SK-N-SH (cell line): Measurements from ENCODE around the gene G2E3. TPM values are rescaled to one million over a fixed set of nuclear protein-coding genes. Genes with fewer than 3 reads are reported as not detected.

ENCODE experiments used
- CTCF ChIA-PET: fragments of 300-600, 350-600 bp; formaldehyde crosslinking; extraction: SDS; loops from one replicate; lab custom pipeline; 2021; lab: Yijun Ruan, JAX
- POLR2A ChIA-PET: fragments of 350-600 bp; sonication (Branson Sonifier 250); formaldehyde crosslinking; extraction: SDS; loops from one replicate; lab custom pipeline; 2020; ENCODE audit warnings: antibody characterized with exemption, inconsistent platforms; lab: Yijun Ruan, JAX
- DNase-seq: peaks from one replicate; pipeline ENCODE4 v3.0.0; 2012
- H2AFZ ChIP-seq: fragments of 200-600 bp; sonication (generic); 2 replicates; pipeline ENCODE4 v1.8.1; 2016; ENCODE audit warnings: antibody characterized with exemption, mild to moderate bottlenecking, low read depth
- H3F3A ChIP-seq: fragments of 200-600 bp; sonication (generic); replicated peaks from 2 replicates; pipeline ENCODE3; 2016; ENCODE audit warnings: antibody characterized with exemption, mild to moderate bottlenecking; ENCODE audit not compliant: insufficient read depth
- H3K27ac ChIP-seq, 2 experiments: fragments of 200-500 bp in 1 of 2; fragments of 200-600 bp in 1 of 2; sonication (Bioruptor generic) in 1 of 2; sonication (generic), shearing (Covaris generic) in 1 of 2; 2 replicates each; pipeline versions ENCODE4 v1.5.1 to v1.6.1; 2014 to 2016; ENCODE audit warnings: low read depth in 2 of 2, inconsistent platforms in 1 of 2, low read length in 1 of 2, mild to moderate bottlenecking in 1 of 2, mixed read lengths in 1 of 2
- H3K27me3 ChIP-seq: fragments of 200-600 bp; sonication (generic), shearing (Covaris generic); 2 replicates; pipeline ENCODE4 v1.6.1; 2016; ENCODE audit warnings: mixed run types; ENCODE audit not compliant: insufficient read depth
- H3K36me3 ChIP-seq, 2 experiments: fragments of 200-500 bp in 1 of 2; fragments of 200-600 bp in 1 of 2; sonication (Bioruptor generic) in 1 of 2; sonication (generic) in 1 of 2; replicated peaks in 1 of 2; 2 replicates each; pipeline versions ENCODE3 to v1.5.1; 2014 to 2016; ENCODE audit warnings: low read length in 1 of 2, mild to moderate bottlenecking in 1 of 2; ENCODE audit not compliant: insufficient read depth in 2 of 2, control insufficient read depth in 1 of 2
- H3K4me1 ChIP-seq, 2 experiments: fragments of 200-500 bp in 1 of 2; fragments of 200-600 bp in 1 of 2; sonication (Bioruptor generic) in 1 of 2; sonication (generic), shearing (Covaris generic) in 1 of 2; 2 replicates each; pipeline versions ENCODE4 v1.5.1 to v1.6.1; 2014 to 2016; ENCODE audit warnings: low read depth in 1 of 2, low read length in 1 of 2, mixed run types in 1 of 2; ENCODE audit not compliant: insufficient read depth in 2 of 2, control insufficient read depth in 1 of 2
- H3K4me2 ChIP-seq: fragments of 200-600 bp; sonication (generic), shearing (Covaris generic); 2 replicates; pipeline ENCODE4 v1.6.1; 2017; ENCODE audit warnings: mixed run types
- H3K4me3 ChIP-seq, 2 experiments: fragments of 200-500 bp in 1 of 2; fragments of 200-600 bp in 1 of 2; sonication (Bioruptor generic) in 1 of 2; sonication (generic), shearing (Covaris generic) in 1 of 2; 2 replicates each; pipeline versions ENCODE4 v1.5.1 to v1.8.1; 2014 to 2016; ENCODE audit warnings: low read depth in 2 of 2, inconsistent platforms in 1 of 2, low read length in 1 of 2, mild to moderate bottlenecking in 1 of 2, mixed read lengths in 1 of 2, moderate library complexity in 1 of 2
- H3K79me2 ChIP-seq: fragments of 200-600 bp; sonication (generic); 2 replicates; pipeline ENCODE4 v1.8.1; 2017; ENCODE audit warnings: mild to moderate bottlenecking; ENCODE audit not compliant: insufficient read depth
- H3K9ac ChIP-seq: fragments of 200-600 bp; sonication (generic); 2 replicates; pipeline ENCODE4 v1.6.1; 2017; ENCODE audit warnings: mixed run types
- H3K9me2 ChIP-seq: fragments of 200-600 bp; sonication (generic); 2 replicates; pipeline ENCODE4 v1.6.1; 2017; ENCODE audit warnings: mixed run types
- H3K9me3 ChIP-seq: fragments of 200-600 bp; sonication (generic); 2 replicates; pipeline ENCODE4 v1.6.1; 2017; ENCODE audit warnings: mixed run types, mild to moderate bottlenecking, moderate library complexity
- H4K20me1 ChIP-seq: fragments of 200-600 bp; sonication (generic); 2 replicates; pipeline ENCODE4 v1.6.1; 2017; ENCODE audit warnings: mild to moderate bottlenecking, mixed run types; ENCODE audit not compliant: insufficient read depth
- FOSL2 ChIP-seq: IDR thresholded peaks from 2 replicates; pipeline ENCODE4 v1.4.0; 2012; ENCODE audit warnings: low read depth, mild to moderate bottlenecking, moderate library complexity, borderline replicate concordance
- GABPA ChIP-seq: IDR thresholded peaks from 2 replicates; pipeline ENCODE4 v1.4.0; 2012; ENCODE audit warnings: low read depth, mild to moderate bottlenecking
- GATA2 ChIP-seq: sonication (generic); formaldehyde crosslinking; IDR thresholded peaks from 2 replicates; pipeline ENCODE4 v1.5.0; 2020; ENCODE audit warnings: mild to moderate bottlenecking, missing genetic modification reagents
- JUND ChIP-seq: IDR thresholded peaks from 2 replicates; pipeline ENCODE4 v1.4.0; 2012
- MEF2A ChIP-seq: IDR thresholded peaks from 2 replicates; pipeline ENCODE4 v1.4.0; 2012; ENCODE audit warnings: low read depth, borderline replicate concordance
- NFIC ChIP-seq: IDR thresholded peaks from 2 replicates; pipeline ENCODE4 v1.4.0; 2012; ENCODE audit warnings: borderline replicate concordance
- RAD21 ChIP-seq: IDR thresholded peaks from 2 replicates; pipeline ENCODE4 v1.6.1; 2012; ENCODE audit warnings: mild to moderate bottlenecking, low read length
- TEAD4 ChIP-seq: IDR thresholded peaks from 2 replicates; pipeline ENCODE4 v1.4.0; 2012; ENCODE audit warnings: mild to moderate bottlenecking, borderline replicate concordance; ENCODE audit not compliant: insufficient read depth
- YY1 ChIP-seq: IDR thresholded peaks from 2 replicates; pipeline ENCODE4 v1.4.0; 2012; ENCODE audit warnings: low read depth, mild to moderate bottlenecking
- polyA plus RNA-seq, 3 experiments: library from polyadenylated mRNA; depleted of rRNA; stranded (reverse); fragments of >200 nt; gene quantifications; 2 replicates each; pipeline ENCODE4 v1.2.3, GENCODE V29; 2012
- TF ChIP-seq, protein P1 (sequence below): IDR thresholded peaks from 2 replicates; pipeline ENCODE4 v1.4.0; 2012; ENCODE audit warnings: low read depth
- TF ChIP-seq, protein P2 (sequence below): IDR thresholded peaks from 2 replicates; pipeline ENCODE4 v1.4.0; 2012; ENCODE audit warnings: low read depth, borderline replicate concordance
- TF ChIP-seq, protein P3 (sequence below): fragments of 150-350 bp; IDR thresholded peaks from 2 replicates; pipeline ENCODE4 v1.6.1; 2016; ENCODE audit warnings: mild to moderate bottlenecking, low read depth, low read length
- TF ChIP-seq, protein P4 (sequence below): IDR thresholded peaks from 2 replicates; pipeline ENCODE4 v1.4.0; 2012; ENCODE audit warnings: low read depth, borderline replicate concordance

Gene G2E3
- polyA plus RNA-seq, 1 of the 3 experiments (the other 2 are of a cell fraction): 2.9 TPM

DNA sequence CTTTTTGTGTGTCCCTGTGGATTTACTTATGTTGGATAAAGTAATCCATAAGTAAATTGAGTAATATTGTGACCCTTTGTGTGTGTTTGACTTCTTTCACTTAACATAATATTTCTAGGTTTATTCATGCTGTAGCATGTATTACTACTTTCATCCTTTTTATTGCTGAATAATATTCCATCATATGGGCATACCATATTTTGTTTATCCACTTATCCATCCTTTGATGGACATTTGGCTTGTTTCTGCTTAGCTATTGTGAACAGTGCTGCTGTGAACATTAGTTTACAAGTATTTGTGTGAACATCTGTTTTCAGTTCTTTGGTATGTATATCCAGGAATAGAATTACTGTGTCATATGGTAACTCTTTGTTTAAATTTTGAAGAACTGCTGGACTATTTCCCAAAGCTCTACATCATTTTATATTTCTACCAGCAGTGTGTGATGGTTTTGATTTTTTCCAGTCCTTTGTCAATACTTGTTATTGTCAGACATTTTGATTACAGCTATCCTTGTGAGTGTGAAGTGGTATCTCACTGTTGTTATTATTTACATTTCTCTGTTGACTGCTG lies 25.2 kb downstream of the G2E3 start:
- POLR2A ChIA-PET: no interaction called here
- Histone ChIP-seq H3K9ac (no peak overlapping the region), H3K9me3 (peaks cover 4% of the 10 kb centered on the region; the same call in 1 of the 2 replicates), H3K27me3 (no peaks in the 10 kb centered on the region), H3K79me2 (peaks cover 98% of the 10 kb centered on the region), H2AFZ (no peak overlapping the region), H3K9me2 (no peaks in the 10 kb centered on the region), H3K4me2 (no peak overlapping the region), H3K4me3 (no peak overlapping the region), H4K20me1 (peaks cover 21% of the 10 kb centered on the region; the same call in 1 of the 2 replicates), H3K27ac (no peak overlapping the region), H3K36me3 (peaks cover 20 to 26% of the 10 kb centered on the region in 2 experiments), H3F3A (no peaks in the 10 kb centered on the region), H3K4me1 (no peaks in the 10 kb centered on the region; a peak in 3 of 4 replicates)
- DNase-seq: no peak
- no peak for TF ChIP-seq GATA2 (CRISPR knock-in tag)
- TF ChIP-seq, protein P1, sequence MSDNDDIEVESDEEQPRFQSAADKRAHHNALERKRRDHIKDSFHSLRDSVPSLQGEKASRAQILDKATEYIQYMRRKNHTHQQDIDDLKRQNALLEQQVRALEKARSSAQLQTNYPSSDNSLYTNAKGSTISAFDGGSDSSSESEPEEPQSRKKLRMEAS: no peak
- TF ChIP-seq RAD21: no peak
- TF ChIP-seq, protein P2, sequence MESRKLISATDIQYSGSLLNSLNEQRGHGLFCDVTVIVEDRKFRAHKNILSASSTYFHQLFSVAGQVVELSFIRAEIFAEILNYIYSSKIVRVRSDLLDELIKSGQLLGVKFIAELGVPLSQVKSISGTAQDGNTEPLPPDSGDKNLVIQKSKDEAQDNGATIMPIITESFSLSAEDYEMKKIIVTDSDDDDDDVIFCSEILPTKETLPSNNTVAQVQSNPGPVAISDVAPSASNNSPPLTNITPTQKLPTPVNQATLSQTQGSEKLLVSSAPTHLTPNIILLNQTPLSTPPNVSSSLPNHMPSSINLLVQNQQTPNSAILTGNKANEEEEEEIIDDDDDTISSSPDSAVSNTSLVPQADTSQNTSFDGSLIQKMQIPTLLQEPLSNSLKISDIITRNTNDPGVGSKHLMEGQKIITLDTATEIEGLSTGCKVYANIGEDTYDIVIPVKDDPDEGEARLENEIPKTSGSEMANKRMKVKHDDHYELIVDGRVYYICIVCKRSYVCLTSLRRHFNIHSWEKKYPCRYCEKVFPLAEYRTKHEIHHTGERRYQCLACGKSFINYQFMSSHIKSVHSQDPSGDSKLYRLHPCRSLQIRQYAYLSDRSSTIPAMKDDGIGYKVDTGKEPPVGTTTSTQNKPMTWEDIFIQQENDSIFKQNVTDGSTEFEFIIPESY: no peak
- no peak for TF ChIP-seq YY1
- no peak for TF ChIP-seq FOSL2
- TF ChIP-seq, protein P3, sequence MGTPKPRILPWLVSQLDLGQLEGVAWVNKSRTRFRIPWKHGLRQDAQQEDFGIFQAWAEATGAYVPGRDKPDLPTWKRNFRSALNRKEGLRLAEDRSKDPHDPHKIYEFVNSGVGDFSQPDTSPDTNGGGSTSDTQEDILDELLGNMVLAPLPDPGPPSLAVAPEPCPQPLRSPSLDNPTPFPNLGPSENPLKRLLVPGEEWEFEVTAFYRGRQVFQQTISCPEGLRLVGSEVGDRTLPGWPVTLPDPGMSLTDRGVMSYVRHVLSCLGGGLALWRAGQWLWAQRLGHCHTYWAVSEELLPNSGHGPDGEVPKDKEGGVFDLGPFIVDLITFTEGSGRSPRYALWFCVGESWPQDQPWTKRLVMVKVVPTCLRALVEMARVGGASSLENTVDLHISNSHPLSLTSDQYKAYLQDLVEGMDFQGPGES: no peak
- CTCF ChIA-PET: no interaction called here

DNA sequence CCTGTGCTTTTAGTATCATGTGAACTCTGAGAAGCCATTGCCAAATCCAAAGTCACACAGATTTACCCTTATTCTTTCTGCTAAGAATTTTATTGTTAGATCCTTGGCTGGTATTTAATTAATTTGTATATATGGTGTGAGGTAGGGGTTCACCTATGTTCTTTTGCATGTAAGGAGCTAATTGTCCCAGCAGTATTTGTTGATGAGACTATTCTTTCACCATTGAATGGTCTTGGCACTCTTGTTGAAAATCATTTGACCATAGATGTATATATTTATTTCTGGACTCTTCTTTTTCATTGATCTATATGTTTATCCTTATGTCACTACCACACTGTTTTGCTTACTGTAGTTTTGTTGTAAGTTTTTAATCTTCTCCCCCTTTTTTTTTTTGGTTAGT lies 26.2 kb downstream of the G2E3 start:
- ChIA-PET CTCF (no interaction called here), POLR2A (no interaction called here)
- H3K36me3 ChIP-seq: peaks cover 29 to 36% of the 10 kb centered on the region in 2 experiments
- no peak overlapping the region for H3K27ac ChIP-seq
- H3K9me3 ChIP-seq: peaks cover 4% of the 10 kb centered on the region; the same call in 1 of the 2 replicates
- H3K4me3 ChIP-seq: no peak overlapping the region
- no peak for TF ChIP-seq MEF2A
- TF ChIP-seq, protein P2: no peak
- TF ChIP-seq GATA2 (CRISPR knock-in tag): no peak
- TF ChIP-seq TEAD4: no peak
- no peak for TF ChIP-seq JUND
- TF ChIP-seq NFIC: no peak
- TF ChIP-seq, protein P4, sequence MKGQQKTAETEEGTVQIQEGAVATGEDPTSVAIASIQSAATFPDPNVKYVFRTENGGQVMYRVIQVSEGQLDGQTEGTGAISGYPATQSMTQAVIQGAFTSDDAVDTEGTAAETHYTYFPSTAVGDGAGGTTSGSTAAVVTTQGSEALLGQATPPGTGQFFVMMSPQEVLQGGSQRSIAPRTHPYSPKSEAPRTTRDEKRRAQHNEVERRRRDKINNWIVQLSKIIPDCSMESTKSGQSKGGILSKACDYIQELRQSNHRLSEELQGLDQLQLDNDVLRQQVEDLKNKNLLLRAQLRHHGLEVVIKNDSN: no peak
- TF ChIP-seq YY1: no peak
- no peak for TF ChIP-seq GABPA
- no peaks in the 10 kb centered on the region; a peak in 3 of 4 replicates for H3K4me1 ChIP-seq
- no peaks in the 10 kb centered on the region for H3K27me3 ChIP-seq
- H2AFZ ChIP-seq: no peak overlapping the region
- H3K79me2 ChIP-seq: peaks cover 96% of the 10 kb centered on the region
- H4K20me1 ChIP-seq: peaks cover 11% of the 10 kb centered on the region; the same call in 1 of the 2 replicates
- no peaks in the 10 kb centered on the region for H3F3A ChIP-seq
- no peak for DNase-seq
- H3K4me2 ChIP-seq: no peak overlapping the region
- no peak overlapping the region for H3K9ac ChIP-seq
- no peaks in the 10 kb centered on the region for H3K9me2 ChIP-seq
